ENCODE data around the gene PRCD.

Gene PRCD

DNA sequence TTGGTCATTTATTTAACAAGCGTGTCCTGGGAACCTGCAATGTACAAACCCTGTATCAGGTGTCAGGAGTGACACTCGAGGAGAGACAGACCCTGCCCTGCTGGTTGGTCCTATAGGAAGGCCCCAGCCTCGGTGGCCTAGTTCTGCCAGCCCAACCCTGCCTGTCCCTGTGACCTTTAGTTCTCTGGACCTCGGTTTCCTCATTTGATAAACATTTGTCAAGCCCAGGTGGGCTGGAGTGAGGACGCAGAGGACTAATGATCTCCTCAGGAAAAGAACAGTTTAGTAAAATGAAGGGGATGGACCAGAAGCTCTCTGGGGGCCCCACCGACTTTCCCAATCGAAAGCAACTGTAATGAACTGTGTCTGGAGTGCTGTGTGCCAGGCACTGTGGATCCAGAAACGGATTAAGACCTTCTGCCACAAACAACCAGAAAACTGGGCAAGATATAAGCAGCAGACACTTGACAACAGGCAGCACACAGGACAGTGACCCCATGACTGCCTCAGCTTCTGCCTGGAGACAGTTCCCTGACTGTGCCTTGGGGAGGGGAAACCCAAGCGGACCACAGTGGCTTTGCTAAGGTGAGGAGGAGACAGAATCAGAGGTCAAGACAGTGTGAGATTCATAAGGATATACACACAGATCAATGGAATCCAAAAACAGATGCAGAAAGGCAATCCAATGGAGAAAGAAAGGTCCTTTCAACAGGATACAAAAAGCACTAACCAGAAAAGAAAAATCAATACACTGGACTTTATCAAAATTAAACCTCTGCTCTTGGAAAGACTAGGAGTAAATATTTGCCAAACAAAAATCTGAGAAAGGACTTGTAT is 8.8 kb downstream of the PRCD start:
- Histone ChIP-seq H3K27ac (ENCODE audit: insufficient read depth, low read length, poor library complexity, severe bottlenecking) (no peak overlapping the region), H3K27me3 (replicated peaks; ENCODE audit: control insufficient read depth, insufficient read depth, low read length, poor library complexity, severe bottlenecking) (no peaks in the 10 kb centered on the region), H3K4me3 (ENCODE audit: insufficient read depth, low read depth, low read length, poor library complexity, severe bottlenecking) (no peak overlapping the region), H3K36me3 (ENCODE audit: control insufficient read depth, insufficient read depth, low read length) (no peaks in the 10 kb centered on the region), H3K4me1 (ENCODE audit: control insufficient read depth, insufficient read depth, low read length, poor library complexity, severe bottlenecking) (peaks cover 7% of the 10 kb centered on the region), H3K9me3 (ENCODE audit: control insufficient read depth, low read length) (no peaks in the 10 kb centered on the region)
- DNase-seq = no peak

- H3K9me3 ChIP-seq (ENCODE audit: control insufficient read depth, low read length) = no peaks in the 10 kb centered on the region
- H3K4me3 ChIP-seq (ENCODE audit: insufficient read depth, low read depth, low read length, poor library complexity, severe bottlenecking) = no peak overlapping the region
- H3K27me3 ChIP-seq (replicated peaks; ENCODE audit: control insufficient read depth, insufficient read depth, low read length, poor library complexity, severe bottlenecking) = no peaks in the 10 kb centered on the region
- no peak for DNase-seq
- no peak overlapping the region for H3K27ac ChIP-seq (ENCODE audit: insufficient read depth, low read length, poor library complexity, severe bottlenecking)
- H3K36me3 ChIP-seq (ENCODE audit: control insufficient read depth, insufficient read depth, low read length) = no peaks in the 10 kb centered on the region
- peaks cover 7% of the 10 kb centered on the region for H3K4me1 ChIP-seq (ENCODE audit: control insufficient read depth, insufficient read depth, low read length, poor library complexity, severe bottlenecking)
Observed at GRCh38 chr17:76549215-76549518, 9.3 kb downstream of the PRCD start.

DNA sequence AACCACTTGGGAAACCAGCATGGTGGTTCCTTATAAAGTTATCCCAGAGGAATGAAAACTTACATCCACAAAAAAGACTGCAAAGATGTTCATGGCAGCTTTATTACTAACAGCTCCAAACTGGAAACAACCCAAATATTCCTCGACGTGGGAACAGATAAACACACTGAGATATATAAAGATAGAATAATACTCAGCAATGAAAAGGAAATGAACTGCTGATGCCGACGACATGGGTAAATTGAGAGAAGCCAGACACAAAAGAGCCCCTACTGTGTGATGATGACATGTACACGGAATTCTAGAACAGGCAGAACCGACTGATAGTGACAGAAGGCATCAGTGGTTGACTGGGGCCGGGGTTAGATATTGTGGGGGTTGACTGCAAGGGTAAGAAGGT is 9.7 kb downstream of the PRCD start:
- Histone ChIP-seq H3K4me1 (ENCODE audit: control insufficient read depth, insufficient read depth, low read length, poor library complexity, severe bottlenecking) (peaks cover 7% of the 10 kb centered on the region), H3K36me3 (ENCODE audit: control insufficient read depth, insufficient read depth, low read length) (no peaks in the 10 kb centered on the region)

GRCh38 chr17:76550712-76551615 is 11.1 kb downstream of the PRCD start:
- H3K4me3 ChIP-seq (ENCODE audit: insufficient read depth, low read depth, low read length, poor library complexity, severe bottlenecking) = no peak overlapping the region
- DNase-seq = no peak
- H3K27ac ChIP-seq (ENCODE audit: insufficient read depth, low read length, poor library complexity, severe bottlenecking) = no peak overlapping the region
- no peaks in the 10 kb centered on the region for H3K36me3 ChIP-seq (ENCODE audit: control insufficient read depth, insufficient read depth, low read length)
- no peaks in the 10 kb centered on the region for H3K27me3 ChIP-seq (replicated peaks; ENCODE audit: control insufficient read depth, insufficient read depth, low read length, poor library complexity, severe bottlenecking)
- peaks cover 7% of the 10 kb centered on the region for H3K4me1 ChIP-seq (ENCODE audit: control insufficient read depth, insufficient read depth, low read length, poor library complexity, severe bottlenecking)
- H3K9me3 ChIP-seq (ENCODE audit: control insufficient read depth, low read length) = no peaks in the 10 kb centered on the region

More for the DNA sequence above, 9.7 kb downstream of the PRCD start:
- no peak for DNase-seq
- no peaks in the 10 kb centered on the region for H3K9me3 ChIP-seq (ENCODE audit: control insufficient read depth, low read length)
- no peaks in the 10 kb centered on the region for H3K27me3 ChIP-seq (replicated peaks; ENCODE audit: control insufficient read depth, insufficient read depth, low read length, poor library complexity, severe bottlenecking)
- no peak overlapping the region for H3K27ac ChIP-seq (ENCODE audit: insufficient read depth, low read length, poor library complexity, severe bottlenecking)
- H3K4me3 ChIP-seq (ENCODE audit: insufficient read depth, low read depth, low read length, poor library complexity, severe bottlenecking) = no peak overlapping the region

DNA sequence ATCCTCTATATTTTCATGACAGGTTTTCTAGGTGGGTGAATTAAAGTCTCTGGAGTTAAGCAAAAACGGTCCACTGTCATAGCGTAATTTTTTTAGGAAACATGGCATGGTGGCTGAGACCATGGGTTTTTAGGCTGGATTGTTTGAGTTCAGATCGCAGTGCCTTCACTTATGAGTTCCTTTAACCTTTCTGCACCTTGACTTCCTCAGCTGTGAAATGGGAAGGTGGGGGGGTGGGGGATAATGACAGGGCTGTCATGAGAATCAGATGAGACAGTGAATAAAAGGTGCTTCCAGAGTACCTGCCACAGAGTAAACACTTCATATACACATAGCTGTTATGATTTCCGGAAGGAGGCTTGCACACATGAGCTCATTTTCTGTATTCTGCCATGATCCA is 11.8 kb downstream of the PRCD start:
- Histone ChIP-seq H3K36me3 (ENCODE audit: control insufficient read depth, insufficient read depth, low read length) (no peaks in the 10 kb centered on the region), H3K4me3 (ENCODE audit: insufficient read depth, low read depth, low read length, poor library complexity, severe bottlenecking) (no peak overlapping the region), H3K27me3 (replicated peaks; ENCODE audit: control insufficient read depth, insufficient read depth, low read length, poor library complexity, severe bottlenecking) (no peaks in the 10 kb centered on the region), H3K9me3 (ENCODE audit: control insufficient read depth, low read length) (no peaks in the 10 kb centered on the region), H3K27ac (ENCODE audit: insufficient read depth, low read length, poor library complexity, severe bottlenecking) (no peak overlapping the region), H3K4me1 (ENCODE audit: control insufficient read depth, insufficient read depth, low read length, poor library complexity, severe bottlenecking) (peaks cover 10% of the 10 kb centered on the region)
- no peak for DNase-seq

DNA sequence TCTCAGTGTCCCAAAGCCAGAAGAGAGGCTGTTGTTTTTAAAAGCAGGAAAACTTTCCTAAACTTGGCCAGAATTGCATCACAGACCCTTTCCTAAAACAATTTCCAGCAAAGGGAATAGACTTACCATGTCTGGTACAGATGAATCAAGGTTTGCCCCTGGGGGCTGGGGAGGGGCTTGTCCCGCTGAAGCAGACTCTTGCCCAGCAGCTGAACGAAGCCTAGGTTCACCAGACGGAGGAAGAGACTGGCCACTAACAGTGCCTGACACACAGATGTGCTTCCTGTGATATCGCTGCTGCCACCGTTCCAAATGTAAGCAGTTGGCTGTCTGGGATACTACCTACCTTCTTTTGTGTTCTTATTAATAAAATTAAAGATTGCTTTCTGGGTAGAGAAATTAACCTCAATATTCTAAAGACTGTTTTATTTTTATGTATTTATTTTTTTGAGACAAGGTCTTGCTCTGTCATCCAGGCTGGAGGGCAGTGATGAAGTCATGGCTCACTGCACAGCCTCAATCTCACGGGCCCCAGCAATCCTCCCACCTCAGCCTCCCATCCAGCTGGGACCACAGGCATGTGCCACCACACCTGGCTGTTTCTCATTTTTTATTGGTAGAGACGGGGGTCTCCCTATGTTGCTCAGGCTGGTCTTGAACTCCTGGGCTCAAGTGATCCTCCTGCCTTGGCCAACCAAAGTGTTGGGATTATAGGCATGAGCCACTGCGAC is 13.5 kb downstream of the PRCD start:
- Histone ChIP-seq H3K4me1 (ENCODE audit: control insufficient read depth, insufficient read depth, low read length, poor library complexity, severe bottlenecking) (peaks cover 8% of the 10 kb centered on the region), H3K4me3 (ENCODE audit: insufficient read depth, low read depth, low read length, poor library complexity, severe bottlenecking) (no peak overlapping the region), H3K27me3 (replicated peaks; ENCODE audit: control insufficient read depth, insufficient read depth, low read length, poor library complexity, severe bottlenecking) (no peaks in the 10 kb centered on the region), H3K9me3 (ENCODE audit: control insufficient read depth, low read length) (no peaks in the 10 kb centered on the region), H3K27ac (ENCODE audit: insufficient read depth, low read length, poor library complexity, severe bottlenecking) (no peak overlapping the region), H3K36me3 (ENCODE audit: control insufficient read depth, insufficient read depth, low read length) (no peaks in the 10 kb centered on the region)
- DNase-seq = no peak

GRCh38 chr17:76554131-76554530 is 14.3 kb downstream of the PRCD start:
- DNase-seq = no peak
- Histone ChIP-seq H3K36me3 (ENCODE audit: control insufficient read depth, insufficient read depth, low read length) (no peaks in the 10 kb centered on the region), H3K9me3 (ENCODE audit: control insufficient read depth, low read length) (no peaks in the 10 kb centered on the region), H3K4me1 (ENCODE audit: control insufficient read depth, insufficient read depth, low read length, poor library complexity, severe bottlenecking) (peaks cover 13% of the 10 kb centered on the region), H3K4me3 (ENCODE audit: insufficient read depth, low read depth, low read length, poor library complexity, severe bottlenecking) (no peak overlapping the region), H3K27ac (ENCODE audit: insufficient read depth, low read length, poor library complexity, severe bottlenecking) (no peak overlapping the region), H3K27me3 (replicated peaks; ENCODE audit: control insufficient read depth, insufficient read depth, low read length, poor library complexity, severe bottlenecking) (no peaks in the 10 kb centered on the region)

DNA sequence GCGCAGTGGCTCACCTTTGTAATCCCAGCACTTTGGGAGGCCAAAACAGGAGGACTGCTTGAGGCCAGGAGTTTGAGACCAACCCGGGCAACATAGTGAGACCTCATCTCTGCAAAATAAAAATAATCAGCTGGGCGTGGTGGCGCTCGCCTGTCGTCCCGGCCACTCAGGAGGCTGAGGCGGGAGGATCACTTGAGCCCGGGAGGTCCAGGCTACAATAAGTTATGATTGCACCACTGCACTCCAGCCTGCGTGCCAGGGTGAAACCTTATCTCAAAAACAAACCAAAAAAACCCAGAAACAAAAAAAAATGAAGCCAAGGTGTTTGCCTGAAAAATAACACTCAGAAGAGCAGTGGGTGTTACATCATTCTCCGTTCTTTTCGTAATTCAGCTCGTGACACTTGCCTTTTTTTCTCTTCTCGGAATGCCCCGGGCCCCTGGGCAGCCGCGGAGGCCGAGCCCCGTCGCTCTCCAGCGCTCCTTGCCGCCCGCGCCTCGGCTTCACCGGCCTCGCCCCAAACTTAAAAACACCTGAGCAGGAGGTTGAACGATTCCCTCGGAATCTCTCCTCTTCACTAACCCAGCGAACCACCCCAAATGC is 17.0 kb downstream of the PRCD start:
- H3K9me3 ChIP-seq (ENCODE audit: control insufficient read depth, low read length) = no peaks in the 10 kb centered on the region
- peaks cover 34% of the 10 kb centered on the region for H3K4me1 ChIP-seq (ENCODE audit: control insufficient read depth, insufficient read depth, low read length, poor library complexity, severe bottlenecking)
- DNase-seq = peak; percentile 34 to 52 (median 42)

DNA sequence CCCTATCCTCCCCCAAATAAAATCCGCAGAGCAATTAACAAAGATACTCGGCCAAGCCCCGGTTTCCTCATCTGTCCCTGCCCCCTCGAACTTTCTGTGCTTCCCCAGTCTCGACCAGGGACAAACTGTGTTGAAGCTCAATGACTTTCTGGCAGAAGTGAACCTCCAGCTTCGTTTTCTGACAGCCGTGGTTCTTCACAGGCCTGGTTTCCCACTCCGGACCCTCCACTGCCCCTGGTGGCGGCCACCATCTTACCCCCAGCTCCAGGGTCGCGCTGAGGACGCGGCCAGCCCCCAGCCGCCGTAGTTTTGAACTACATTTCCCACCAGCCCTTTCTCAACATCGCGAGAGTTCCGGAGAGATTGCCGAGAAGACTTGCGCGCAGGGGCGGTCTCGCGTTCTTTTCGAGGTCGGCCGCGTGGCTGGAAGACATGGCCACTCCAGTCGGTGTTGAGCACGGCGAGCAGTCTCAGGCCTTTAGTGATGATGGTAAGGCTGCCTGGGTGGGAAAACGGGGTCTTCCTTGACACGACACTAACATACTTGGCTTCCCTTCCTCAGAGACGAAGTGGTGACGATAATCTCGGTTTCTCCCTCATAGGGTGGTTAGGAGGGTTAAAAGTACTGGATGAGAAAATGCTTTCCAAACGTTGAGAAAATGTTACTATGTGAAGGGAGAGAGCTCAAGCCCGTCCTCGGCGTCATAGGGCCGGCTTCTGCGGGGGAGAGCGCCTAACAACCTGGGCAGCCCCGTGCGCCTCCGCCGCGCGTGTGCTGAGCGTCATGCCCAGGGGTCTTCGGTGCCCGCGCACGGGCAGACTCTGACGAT is 17.7 kb downstream of the PRCD start:
- Histone ChIP-seq H3K4me1 (ENCODE audit: control insufficient read depth, insufficient read depth, low read length, poor library complexity, severe bottlenecking) (peaks cover 37% of the 10 kb centered on the region), H3K9me3 (ENCODE audit: control insufficient read depth, low read length) (no peaks in the 10 kb centered on the region), H3K4me3 (ENCODE audit: insufficient read depth, low read depth, low read length, poor library complexity, severe bottlenecking) (peak overlapping the region; percentile 61), H3K27me3 (replicated peaks; ENCODE audit: control insufficient read depth, insufficient read depth, low read length, poor library complexity, severe bottlenecking) (no peaks in the 10 kb centered on the region), H3K36me3 (ENCODE audit: control insufficient read depth, insufficient read depth, low read length) (peaks cover 10% of the 10 kb centered on the region), H3K27ac (ENCODE audit: insufficient read depth, low read length, poor library complexity, severe bottlenecking) (peak overlapping the region; percentile 96)
- peak; percentile 85 to 90 (median 86) for DNase-seq

More for the DNA sequence above, 17.0 kb downstream of the PRCD start:
- H3K27ac ChIP-seq (ENCODE audit: insufficient read depth, low read length, poor library complexity, severe bottlenecking) = peak overlapping the region; percentile 96
- peak overlapping the region; percentile 61 for H3K4me3 ChIP-seq (ENCODE audit: insufficient read depth, low read depth, low read length, poor library complexity, severe bottlenecking)
- H3K36me3 ChIP-seq (ENCODE audit: control insufficient read depth, insufficient read depth, low read length) = peaks cover 7% of the 10 kb centered on the region
- H3K27me3 ChIP-seq (replicated peaks; ENCODE audit: control insufficient read depth, insufficient read depth, low read length, poor library complexity, severe bottlenecking) = no peaks in the 10 kb centered on the region

Data from effector memory CD4-positive, alpha-beta T cell (primary cell).